ENCODE data around the gene TSC1.
A peak's percentile ranks its signal among the peaks of the same experiment; 100 is the strongest.

DNA sequence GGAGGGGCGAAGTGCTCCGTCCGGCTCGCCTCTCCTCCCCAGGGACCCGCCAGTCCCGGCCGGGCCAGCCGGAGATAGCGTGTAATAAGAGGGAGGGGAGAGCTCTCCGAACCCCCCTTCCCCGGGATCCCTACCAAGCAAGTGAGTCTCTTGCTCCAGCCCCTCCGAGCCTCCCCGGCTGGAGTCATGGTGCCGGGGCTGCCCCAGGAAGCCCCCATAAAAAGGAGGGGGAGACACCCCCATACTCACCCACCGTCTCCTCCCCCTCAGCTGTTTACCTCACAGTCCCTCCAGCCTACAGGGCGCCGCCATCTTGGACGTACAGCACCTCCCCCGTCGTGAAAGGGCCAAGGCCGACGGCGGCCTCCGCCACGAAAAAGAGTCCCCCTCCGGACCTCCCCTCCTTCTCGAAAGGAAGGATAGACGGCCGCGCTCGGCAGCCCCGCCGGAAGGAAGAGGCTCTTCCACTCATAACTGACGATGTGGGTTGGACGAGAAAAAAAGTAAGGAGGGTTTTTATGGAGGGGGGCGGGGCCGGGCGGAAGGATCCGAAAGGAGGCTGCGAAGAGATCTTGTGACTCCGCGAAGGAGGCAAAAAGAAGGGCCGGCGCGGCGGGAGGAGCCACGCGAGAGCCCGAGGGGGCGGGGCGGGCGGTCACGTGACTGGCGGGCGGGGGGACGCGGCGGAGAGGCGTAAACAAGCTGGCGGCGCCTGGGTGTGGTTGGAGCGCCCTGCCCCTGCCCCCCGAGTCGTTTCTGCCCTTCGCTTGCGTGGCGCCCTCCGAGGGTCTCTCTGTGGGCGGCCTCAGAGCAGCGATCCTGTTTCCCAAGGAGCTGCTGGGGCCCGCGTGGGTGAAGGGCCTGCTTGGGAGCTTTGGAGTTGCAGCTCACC, at the start of gene TSC1:
- TF ChIP-seq, protein P1, sequence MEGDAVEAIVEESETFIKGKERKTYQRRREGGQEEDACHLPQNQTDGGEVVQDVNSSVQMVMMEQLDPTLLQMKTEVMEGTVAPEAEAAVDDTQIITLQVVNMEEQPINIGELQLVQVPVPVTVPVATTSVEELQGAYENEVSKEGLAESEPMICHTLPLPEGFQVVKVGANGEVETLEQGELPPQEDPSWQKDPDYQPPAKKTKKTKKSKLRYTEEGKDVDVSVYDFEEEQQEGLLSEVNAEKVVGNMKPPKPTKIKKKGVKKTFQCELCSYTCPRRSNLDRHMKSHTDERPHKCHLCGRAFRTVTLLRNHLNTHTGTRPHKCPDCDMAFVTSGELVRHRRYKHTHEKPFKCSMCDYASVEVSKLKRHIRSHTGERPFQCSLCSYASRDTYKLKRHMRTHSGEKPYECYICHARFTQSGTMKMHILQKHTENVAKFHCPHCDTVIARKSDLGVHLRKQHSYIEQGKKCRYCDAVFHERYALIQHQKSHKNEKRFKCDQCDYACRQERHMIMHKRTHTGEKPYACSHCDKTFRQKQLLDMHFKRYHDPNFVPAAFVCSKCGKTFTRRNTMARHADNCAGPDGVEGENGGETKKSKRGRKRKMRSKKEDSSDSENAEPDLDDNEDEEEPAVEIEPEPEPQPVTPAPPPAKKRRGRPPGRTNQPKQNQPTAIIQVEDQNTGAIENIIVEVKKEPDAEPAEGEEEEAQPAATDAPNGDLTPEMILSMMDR (conservative IDR thresholded peaks at IDR 0.05; ENCODE audit: low read depth in 2 of 2) = no peak
- TF ChIP-seq EZH2 (IDR thresholded peaks at IDR 0.05; ENCODE audit: low read depth, unreplicated experiment) = no peak
- no peak for TF ChIP-seq JUNB (IDR thresholded peaks at IDR 0.05; ENCODE audit: unreplicated experiment)
- TF ChIP-seq, protein P2, sequence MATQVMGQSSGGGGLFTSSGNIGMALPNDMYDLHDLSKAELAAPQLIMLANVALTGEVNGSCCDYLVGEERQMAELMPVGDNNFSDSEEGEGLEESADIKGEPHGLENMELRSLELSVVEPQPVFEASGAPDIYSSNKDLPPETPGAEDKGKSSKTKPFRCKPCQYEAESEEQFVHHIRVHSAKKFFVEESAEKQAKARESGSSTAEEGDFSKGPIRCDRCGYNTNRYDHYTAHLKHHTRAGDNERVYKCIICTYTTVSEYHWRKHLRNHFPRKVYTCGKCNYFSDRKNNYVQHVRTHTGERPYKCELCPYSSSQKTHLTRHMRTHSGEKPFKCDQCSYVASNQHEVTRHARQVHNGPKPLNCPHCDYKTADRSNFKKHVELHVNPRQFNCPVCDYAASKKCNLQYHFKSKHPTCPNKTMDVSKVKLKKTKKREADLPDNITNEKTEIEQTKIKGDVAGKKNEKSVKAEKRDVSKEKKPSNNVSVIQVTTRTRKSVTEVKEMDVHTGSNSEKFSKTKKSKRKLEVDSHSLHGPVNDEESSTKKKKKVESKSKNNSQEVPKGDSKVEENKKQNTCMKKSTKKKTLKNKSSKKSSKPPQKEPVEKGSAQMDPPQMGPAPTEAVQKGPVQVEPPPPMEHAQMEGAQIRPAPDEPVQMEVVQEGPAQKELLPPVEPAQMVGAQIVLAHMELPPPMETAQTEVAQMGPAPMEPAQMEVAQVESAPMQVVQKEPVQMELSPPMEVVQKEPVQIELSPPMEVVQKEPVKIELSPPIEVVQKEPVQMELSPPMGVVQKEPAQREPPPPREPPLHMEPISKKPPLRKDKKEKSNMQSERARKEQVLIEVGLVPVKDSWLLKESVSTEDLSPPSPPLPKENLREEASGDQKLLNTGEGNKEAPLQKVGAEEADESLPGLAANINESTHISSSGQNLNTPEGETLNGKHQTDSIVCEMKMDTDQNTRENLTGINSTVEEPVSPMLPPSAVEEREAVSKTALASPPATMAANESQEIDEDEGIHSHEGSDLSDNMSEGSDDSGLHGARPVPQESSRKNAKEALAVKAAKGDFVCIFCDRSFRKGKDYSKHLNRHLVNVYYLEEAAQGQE (IDR thresholded peaks at IDR 0.05; ENCODE audit: unreplicated experiment) = no peak
- peak; percentile 63 for TF ChIP-seq POLR2AphosphoS5 (IDR thresholded peaks at IDR 0.05; ENCODE audit: low read depth)
- peak; percentile 89 for TF ChIP-seq CREB1 (CRISPR knock-in tag; IDR thresholded peaks at IDR 0.05; ENCODE audit: low read depth)
- TF ChIP-seq EZH2phosphoT487 (IDR thresholded peaks at IDR 0.05; ENCODE audit: unreplicated experiment) = no peak
- TF ChIP-seq, protein P3, sequence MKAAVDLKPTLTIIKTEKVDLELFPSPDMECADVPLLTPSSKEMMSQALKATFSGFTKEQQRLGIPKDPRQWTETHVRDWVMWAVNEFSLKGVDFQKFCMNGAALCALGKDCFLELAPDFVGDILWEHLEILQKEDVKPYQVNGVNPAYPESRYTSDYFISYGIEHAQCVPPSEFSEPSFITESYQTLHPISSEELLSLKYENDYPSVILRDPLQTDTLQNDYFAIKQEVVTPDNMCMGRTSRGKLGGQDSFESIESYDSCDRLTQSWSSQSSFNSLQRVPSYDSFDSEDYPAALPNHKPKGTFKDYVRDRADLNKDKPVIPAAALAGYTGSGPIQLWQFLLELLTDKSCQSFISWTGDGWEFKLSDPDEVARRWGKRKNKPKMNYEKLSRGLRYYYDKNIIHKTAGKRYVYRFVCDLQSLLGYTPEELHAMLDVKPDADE (IDR thresholded peaks at IDR 0.05) = no peak; the same call in 1 of the 2 replicates
- TF ChIP-seq NANOG (IDR thresholded peaks at IDR 0.05; ENCODE audit: borderline replicate concordance) = no peak
- no peak for TF ChIP-seq ZNF331 (CRISPR knock-in tag; IDR thresholded peaks at IDR 0.05; ENCODE audit: low read depth)
- TF ChIP-seq STAT1 (IDR thresholded peaks at IDR 0.05; ENCODE audit: unreplicated experiment) = no peak
- TF ChIP-seq, protein P4, sequence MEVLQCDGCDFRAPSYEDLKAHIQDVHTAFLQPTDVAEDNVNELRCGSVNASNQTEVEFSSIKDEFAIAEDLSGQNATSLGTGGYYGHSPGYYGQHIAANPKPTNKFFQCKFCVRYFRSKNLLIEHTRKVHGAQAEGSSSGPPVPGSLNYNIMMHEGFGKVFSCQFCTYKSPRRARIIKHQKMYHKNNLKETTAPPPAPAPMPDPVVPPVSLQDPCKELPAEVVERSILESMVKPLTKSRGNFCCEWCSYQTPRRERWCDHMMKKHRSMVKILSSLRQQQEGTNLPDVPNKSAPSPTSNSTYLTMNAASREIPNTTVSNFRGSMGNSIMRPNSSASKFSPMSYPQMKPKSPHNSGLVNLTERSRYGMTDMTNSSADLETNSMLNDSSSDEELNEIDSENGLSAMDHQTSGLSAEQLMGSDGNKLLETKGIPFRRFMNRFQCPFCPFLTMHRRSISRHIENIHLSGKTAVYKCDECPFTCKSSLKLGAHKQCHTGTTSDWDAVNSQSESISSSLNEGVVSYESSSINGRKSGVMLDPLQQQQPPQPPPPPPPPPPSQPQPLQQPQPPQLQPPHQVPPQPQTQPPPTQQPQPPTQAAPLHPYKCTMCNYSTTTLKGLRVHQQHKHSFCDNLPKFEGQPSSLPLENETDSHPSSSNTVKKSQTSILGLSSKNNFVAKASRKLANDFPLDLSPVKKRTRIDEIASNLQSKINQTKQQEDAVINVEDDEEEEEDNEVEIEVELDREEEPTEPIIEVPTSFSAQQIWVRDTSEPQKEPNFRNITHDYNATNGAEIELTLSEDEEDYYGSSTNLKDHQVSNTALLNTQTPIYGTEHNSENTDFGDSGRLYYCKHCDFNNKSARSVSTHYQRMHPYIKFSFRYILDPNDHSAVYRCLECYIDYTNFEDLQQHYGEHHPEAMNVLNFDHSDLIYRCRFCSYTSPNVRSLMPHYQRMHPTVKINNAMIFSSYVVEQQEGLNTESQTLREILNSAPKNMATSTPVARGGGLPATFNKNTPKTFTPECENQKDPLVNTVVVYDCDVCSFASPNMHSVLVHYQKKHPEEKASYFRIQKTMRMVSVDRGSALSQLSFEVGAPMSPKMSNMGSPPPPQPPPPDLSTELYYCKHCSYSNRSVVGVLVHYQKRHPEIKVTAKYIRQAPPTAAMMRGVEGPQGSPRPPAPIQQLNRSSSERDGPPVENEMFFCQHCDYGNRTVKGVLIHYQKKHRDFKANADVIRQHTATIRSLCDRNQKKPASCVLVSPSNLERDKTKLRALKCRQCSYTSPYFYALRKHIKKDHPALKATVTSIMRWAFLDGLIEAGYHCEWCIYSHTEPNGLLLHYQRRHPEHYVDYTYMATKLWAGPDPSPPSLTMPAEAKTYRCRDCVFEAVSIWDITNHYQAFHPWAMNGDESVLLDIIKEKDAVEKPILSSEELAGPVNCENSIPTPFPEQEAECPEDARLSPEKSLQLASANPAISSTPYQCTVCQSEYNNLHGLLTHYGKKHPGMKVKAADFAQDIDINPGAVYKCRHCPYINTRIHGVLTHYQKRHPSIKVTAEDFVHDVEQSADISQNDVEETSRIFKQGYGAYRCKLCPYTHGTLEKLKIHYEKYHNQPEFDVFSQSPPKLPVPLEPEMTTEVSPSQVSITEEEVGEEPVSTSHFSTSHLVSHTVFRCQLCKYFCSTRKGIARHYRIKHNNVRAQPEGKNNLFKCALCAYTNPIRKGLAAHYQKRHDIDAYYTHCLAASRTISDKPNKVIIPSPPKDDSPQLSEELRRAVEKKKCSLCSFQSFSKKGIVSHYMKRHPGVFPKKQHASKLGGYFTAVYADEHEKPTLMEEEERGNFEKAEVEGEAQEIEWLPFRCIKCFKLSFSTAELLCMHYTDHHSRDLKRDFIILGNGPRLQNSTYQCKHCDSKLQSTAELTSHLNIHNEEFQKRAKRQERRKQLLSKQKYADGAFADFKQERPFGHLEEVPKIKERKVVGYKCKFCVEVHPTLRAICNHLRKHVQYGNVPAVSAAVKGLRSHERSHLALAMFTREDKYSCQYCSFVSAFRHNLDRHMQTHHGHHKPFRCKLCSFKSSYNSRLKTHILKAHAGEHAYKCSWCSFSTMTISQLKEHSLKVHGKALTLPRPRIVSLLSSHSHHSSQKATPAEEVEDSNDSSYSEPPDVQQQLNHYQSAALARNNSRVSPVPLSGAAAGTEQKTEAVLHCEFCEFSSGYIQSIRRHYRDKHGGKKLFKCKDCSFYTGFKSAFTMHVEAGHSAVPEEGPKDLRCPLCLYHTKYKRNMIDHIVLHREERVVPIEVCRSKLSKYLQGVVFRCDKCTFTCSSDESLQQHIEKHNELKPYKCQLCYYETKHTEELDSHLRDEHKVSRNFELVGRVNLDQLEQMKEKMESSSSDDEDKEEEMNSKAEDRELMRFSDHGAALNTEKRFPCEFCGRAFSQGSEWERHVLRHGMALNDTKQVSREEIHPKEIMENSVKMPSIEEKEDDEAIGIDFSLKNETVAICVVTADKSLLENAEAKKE (CRISPR knock-in tag; IDR thresholded peaks at IDR 0.05) = no peak
- 0 out of 2 replicates have a peak, but pooled peaks have one; percentile 32 for TF ChIP-seq ZNF114 (CRISPR knock-in tag; IDR thresholded peaks at IDR 0.05)

Measured in GM23338 (cell line).